ENCODE results near the gene ATP1A4.

DNA sequence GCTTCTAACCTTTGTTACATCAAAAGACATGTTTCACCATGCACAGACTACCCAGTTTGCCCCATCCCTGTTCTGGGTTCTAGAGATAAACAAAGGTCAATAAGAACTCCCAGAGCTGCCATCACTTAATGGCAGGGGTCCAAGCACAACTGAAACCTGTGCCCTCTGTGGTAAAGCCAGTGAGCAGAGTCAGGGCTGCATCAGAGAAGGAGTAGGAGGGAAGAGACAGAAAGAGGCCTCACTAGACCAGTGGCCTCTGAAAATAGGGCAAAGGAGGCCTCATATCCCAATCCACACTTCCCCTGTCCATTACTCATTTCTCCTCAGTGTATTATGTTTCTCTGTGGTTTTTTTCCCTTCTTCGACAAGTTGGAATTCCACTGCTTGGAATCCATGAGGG, 25.7 kb upstream of the ATP1A4 start:
- TF ChIP-seq POLR2AphosphoS5 (IDR thresholded peaks at IDR 0.05) = no peak
- no peak for TF ChIP-seq POLR2A (IDR thresholded peaks at IDR 0.05)
- TF ChIP-seq CTCF (IDR thresholded peaks at IDR 0.05) = no peak

All from sigmoid colon (tissue), 4 donors.